Measurements from ENCODE around the gene C10orf105.

The C10orf105 gene, protein sequence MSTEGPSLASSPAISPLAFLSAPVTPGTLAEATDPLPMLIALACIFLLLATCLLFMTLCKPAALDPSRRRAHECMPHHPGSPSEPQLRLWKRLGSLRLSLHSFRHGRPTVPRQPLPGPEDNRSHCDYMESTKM

DNA sequence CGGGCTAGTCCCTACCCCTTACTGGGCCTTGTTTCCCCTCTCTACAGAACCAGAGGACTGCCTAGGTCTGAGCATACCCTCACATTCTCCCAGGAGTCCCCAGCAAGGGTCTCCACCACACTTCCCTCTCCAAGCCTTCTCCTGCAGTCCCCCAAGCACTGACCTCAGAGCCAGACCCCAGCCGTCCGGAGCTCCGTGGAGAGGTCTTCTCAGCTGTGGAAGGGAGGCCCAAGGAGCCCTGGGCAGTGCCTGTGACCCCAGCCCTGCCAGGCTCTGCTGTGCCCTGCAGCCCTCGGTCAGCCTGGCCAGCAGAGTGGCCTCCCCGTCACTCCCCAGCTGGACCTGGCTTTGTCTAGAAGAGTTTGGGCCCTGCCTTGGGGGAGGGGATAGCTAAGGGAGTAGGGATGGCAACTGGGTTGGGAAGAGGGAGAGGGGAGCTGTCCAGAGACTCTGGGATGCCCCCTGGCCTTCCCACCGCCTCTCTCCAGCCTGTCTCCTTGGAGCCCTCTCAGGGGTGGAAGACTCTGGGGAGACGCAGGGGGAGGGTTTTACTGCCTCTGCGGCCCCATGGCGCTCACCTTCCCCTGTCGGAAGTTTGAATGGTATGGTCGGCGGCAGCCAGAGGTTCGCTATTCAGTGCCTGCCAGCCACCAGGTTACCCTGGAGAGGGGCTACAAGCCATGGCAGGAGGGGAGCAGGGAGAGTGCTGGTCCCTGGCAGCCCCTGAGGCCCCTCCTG is at the start of gene C10orf105:
C10orf105 (minus strand) TSS at position 315 of the 738 bp plus-strand sequence. CDS start 3,441 bp downstream, outside the sequence.
- no peak for DNase-seq

DNA sequence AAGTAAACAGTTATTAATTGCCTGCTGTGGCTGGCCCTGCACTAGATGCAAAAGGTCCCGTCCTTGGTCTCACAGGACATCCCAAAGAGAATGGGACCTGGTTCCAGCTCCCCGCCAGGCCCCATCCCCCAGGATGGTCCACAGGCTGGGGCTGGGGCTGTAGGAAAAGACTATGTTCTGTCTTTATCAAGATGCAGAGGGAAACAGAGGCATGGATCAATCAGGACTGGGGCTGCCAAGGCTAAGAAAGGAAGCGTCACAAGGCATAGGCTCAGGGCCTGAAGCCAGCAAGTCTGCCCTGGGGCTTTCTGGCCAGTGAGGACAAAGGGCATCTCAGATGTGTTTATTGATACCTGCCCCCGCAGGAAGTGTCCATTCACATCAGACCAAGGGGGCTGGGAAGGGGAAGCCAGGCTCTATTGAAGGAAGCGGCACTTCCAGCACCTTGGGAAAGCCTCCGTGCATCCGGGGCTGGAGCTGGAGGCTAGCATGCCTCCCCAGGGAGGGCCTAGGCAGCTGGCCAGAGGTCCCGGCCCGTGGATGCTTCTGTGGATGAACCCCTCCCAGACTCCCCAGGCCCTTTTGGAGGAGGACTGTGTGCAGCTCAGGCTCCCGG is 48.0 kb upstream of the C10orf105 start:
- no peak for DNase-seq

- no peak for DNase-seq
Measured at GRCh38 chr10:71766717-71767419, 47.3 kb upstream of the C10orf105 start.

GRCh38 chr10:71765906-71766716 is 46.5 kb upstream of the C10orf105 start:
- no peak for DNase-seq

GRCh38 chr10:71765176-71765904 is 45.8 kb upstream of the C10orf105 start:
- DNase-seq, result no peak

DNA sequence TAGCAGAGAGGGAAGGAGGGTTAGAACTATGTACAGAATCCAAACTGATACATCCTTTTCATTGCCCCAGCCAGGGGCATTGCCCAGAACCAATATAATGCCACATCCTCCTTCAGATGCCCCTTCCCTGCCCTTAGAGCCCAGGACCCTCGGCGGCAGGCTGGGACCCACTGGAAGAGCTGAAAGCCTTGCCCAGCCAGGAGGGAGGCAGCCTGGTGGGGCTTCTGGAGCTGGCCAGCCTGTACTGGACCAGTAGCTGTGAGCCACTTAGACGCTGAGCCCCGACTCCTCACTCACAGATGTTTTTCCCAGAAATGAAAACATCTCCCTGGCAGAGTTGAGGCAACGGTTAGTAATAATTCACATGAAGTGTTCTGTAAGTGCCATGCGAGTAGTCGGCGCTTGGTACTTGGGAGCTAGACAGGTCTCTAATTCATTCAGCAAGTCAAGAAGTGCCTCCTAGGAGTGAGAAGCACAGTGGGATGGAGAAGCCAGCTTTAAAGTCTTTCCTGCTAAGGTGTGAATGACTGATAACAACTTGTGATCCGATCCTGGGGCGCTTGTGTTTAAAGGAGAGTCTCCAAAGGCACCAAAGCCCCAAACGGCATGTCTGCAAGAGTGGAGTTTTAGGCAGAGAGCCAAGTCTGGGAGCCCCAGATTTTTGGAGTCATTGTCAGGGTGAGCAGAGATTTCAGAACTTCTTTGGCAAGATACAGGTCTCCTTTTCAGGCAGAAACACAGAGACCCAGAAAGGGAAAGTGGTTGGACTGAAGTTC is 44.0 kb upstream of the C10orf105 start:
- no peak for DNase-seq

- no peak for DNase-seq
Measured at GRCh38 chr10:71762324-71762723, 42.7 kb upstream of the C10orf105 start.

DNA sequence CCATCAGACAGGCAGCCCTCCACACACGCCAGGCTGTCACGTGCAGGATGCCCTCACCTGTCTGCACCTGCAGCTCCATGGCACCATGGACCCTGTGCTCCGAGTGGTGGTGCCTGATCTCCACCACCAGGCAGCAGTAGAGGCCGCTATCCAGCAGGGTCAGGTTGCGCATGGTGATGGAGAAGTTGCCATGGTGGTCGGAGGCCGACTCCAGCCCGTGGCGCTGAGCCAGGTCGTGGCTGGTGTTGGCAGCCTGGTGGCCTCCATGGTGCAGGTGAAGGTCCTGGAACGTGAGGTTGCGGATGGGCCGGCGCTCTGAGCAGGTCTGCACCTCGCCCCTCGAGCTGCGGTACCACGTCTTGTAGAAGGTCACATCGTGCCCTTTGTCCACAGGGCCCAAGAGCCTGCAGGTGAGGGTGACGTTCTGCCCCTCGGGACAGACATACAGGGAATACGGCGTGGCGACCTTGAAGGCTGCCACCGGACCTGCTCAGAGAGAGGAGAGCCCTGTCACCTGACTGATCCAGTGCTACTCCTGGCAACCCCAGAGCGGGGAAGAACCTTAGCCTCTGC is 42.0 kb upstream of the C10orf105 start:
- DNase-seq, result no peak

- DNase-seq, result no peak
Measured at GRCh38 chr10:71761105-71761511, 41.5 kb upstream of the C10orf105 start.

DNA sequence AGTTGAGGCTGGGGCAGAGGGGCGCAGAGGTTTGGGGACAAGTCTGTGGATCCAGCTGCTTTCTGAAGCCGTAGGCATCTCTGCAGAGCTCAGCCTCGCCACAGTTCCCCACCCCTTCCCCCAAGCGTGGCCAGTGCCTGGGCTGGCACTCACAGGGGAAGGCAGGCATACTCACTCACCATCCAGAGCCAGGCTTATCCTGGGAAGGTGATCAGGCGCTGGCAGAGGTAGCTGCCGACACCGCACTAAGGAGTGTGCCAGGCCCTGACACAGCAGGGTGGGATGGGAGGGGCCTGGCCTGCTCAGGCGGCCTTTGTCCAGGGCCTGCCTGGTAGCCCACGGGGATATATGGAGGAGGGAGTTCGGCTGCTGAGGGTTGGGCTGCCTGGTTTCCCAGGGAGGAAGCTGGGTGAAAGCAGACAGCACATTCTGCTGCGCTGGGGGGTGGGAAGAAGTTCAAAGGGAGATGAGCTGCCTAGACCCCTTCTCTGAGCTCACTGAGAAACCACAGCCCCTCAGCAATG is 37.9 kb upstream of the C10orf105 start:
- DNase-seq, result no peak

- no peak for DNase-seq
Measured at GRCh38 chr10:71756311-71757191, 37.0 kb upstream of the C10orf105 start.

DNA sequence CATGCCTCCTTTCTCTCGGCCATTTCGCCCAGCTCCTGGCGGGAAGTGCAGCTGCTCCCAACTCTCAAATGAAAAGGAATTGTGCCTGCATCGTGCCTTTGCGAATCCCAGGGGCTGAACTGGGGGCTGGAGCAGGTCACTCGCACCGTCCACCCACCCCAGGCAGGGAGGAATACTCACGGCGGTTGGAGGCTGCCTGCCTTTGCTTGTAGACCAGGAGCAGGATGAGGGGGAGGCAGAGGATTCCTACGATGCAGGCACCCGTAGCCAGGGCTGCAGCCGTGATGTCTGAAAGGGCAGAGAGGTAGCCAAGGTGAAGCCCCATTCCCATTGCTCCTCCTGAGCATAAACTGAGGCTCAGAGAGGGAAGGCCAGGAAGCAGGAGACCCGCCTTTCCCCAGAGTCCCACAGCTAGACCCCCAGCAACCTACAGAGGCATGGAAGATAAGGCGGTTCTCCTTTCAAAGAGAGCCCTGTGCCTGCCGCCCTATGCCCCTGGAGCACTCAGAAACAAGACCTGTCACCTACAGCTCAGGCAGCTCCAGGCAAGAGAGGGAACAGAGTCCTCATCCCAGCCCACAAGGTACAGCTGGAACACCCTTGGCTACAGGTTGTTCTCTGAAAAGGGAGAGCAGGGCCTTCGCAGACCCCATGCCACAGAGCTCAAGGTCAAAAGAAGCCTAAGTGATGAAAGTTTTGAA is 35.8 kb upstream of the C10orf105 start:
- no peak for DNase-seq

DNA sequence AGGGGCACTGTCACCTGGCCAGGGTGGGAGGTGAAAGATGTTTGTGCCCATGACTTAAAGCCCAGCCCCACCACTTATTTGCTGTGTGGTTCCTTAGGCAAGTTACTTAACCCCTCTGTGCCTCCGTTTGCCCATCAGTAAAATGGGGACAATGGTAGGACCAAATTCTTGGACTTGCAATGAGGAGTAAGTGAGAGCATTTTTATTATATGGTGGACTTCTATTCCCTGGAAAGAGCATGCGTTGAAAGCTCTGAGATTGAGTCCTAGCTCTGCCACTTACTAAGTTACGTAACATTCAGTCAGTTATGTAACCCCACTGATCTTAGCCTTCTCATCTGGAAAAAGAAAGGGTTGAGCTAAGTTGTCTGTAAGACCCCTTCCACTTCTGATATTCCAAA is 35.0 kb upstream of the C10orf105 start:
- no peak for DNase-seq

GRCh38 chr10:71753960-71754505 is 34.5 kb upstream of the C10orf105 start:
- no peak for DNase-seq

DNA sequence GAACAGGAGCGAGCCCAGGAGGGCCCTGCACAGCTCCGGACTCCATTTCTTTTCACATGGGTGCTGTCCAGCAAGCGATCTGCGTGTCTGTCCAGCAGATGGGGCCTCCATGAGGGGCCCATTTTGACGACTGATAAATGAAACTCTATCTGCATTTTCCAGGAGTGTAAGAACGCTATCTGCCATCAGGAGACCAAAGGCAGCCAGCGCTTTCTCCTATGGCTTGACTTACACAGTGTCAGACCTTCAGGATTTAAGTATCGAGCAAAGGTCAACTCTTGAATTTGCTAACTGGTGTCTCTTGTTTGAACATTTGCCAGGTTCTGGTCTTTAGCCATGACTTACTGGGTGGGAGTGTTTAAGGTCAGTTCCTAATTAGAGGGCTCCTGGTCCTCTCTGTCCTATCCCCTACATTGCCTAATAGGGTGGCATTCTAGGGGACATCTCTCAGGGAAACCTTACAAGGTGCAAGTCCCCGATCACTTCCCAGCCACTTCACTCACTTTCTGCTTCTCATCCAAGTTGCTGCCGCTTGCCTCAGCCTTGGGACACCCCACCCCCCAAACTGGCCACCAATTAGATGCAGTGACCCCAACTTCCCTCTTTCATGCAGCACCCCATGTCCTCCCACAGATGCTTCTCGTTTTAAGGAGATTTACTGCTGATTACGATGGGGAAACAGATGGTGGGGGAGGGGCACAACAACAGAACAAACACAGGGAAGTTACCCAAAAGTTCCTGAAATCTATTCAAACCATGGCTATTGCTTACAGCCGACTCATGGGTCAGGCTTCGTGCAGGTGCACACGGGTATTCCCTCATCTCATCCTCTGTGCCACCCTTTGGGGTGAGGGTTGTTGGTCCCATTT is 33.7 kb upstream of the C10orf105 start:
- no peak for DNase-seq

- no peak for DNase-seq
Measured at GRCh38 chr10:71752391-71753090, 33.0 kb upstream of the C10orf105 start.

All from NCI-H524 treated with DMSO at 0.1 percent for 48 hours (cell line).